ENCODE results near the gene GRAMD1A.
A peak's percentile ranks its signal among the peaks of the same experiment; 100 is the strongest.
"Not testable (repeated sequence)": the region's sequence is repeated elsewhere in the genome, so short reads cannot be mapped to it uniquely, and the experiment has no call there.

GRAMD1A gene

GRCh38 chr19:35004517-35005255 is 4.6 kb downstream of the GRAMD1A start:
- H3K4me1 ChIP-seq (ENCODE audit: control insufficient read depth, insufficient read depth, low read length, unreplicated experiment) = peaks cover 14% of the 10 kb centered on the region
- H3K27me3 ChIP-seq (ENCODE audit: insufficient read depth, low read length) = no peaks in the 10 kb centered on the region
- H3K79me2 ChIP-seq (ENCODE audit: control insufficient read depth, insufficient read depth, low read length, unreplicated experiment) = peaks cover 38% of the 10 kb centered on the region
- no peaks in the 10 kb centered on the region for H3K36me3 ChIP-seq (ENCODE audit: insufficient read depth, low read length)
- H3K4me3 ChIP-seq (ENCODE audit: low read depth, low read length) = no peak overlapping the region
- H2AFZ ChIP-seq (ENCODE audit: low read length, unreplicated experiment) = no peak overlapping the region
- H3K27ac ChIP-seq (ENCODE audit: low read depth, low read length) = no peak overlapping the region

GRCh38 chr19:35005256-35005977 is 5.3 kb downstream of the GRAMD1A start:
- Histone ChIP-seq H2AFZ (ENCODE audit: low read length, unreplicated experiment) (no peak overlapping the region), H3K27me3 (ENCODE audit: insufficient read depth, low read length) (no peaks in the 10 kb centered on the region), H3K36me3 (ENCODE audit: insufficient read depth, low read length) (no peaks in the 10 kb centered on the region), H3K4me3 (ENCODE audit: low read depth, low read length) (no peak overlapping the region), H3K4me1 (ENCODE audit: control insufficient read depth, insufficient read depth, low read length, unreplicated experiment) (peaks cover 14% of the 10 kb centered on the region), H3K27ac (ENCODE audit: low read depth, low read length) (peak overlapping the region; percentile 62), H3K79me2 (ENCODE audit: control insufficient read depth, insufficient read depth, low read length, unreplicated experiment) (peaks cover 36% of the 10 kb centered on the region)

GRCh38 chr19:35006007-35006341 is 5.9 kb downstream of the GRAMD1A start:
- H3K36me3 ChIP-seq (ENCODE audit: insufficient read depth, low read length); H3K4me3 ChIP-seq (ENCODE audit: low read depth, low read length); H3K27me3 ChIP-seq (ENCODE audit: insufficient read depth, low read length); H2AFZ ChIP-seq (ENCODE audit: low read length, unreplicated experiment): not testable (repeated sequence)
- H3K79me2 ChIP-seq (ENCODE audit: control insufficient read depth, insufficient read depth, low read length, unreplicated experiment) = peaks cover 32% of the 10 kb centered on the region
- peak overlapping the region; percentile 62 for H3K27ac ChIP-seq (ENCODE audit: low read depth, low read length)
- peaks cover 14% of the 10 kb centered on the region for H3K4me1 ChIP-seq (ENCODE audit: control insufficient read depth, insufficient read depth, low read length, unreplicated experiment)

GRCh38 chr19:35006342-35006998 is 6.3 kb downstream of the GRAMD1A start:
- Histone ChIP-seq H2AFZ (ENCODE audit: low read length, unreplicated experiment) (no peak overlapping the region), H3K36me3 (ENCODE audit: insufficient read depth, low read length) (no peaks in the 10 kb centered on the region), H3K27me3 (ENCODE audit: insufficient read depth, low read length) (no peaks in the 10 kb centered on the region), H3K79me2 (ENCODE audit: control insufficient read depth, insufficient read depth, low read length, unreplicated experiment) (peaks cover 27% of the 10 kb centered on the region), H3K4me3 (ENCODE audit: low read depth, low read length) (no peak overlapping the region), H3K4me1 (ENCODE audit: control insufficient read depth, insufficient read depth, low read length, unreplicated experiment) (peaks cover 14% of the 10 kb centered on the region), H3K27ac (ENCODE audit: low read depth, low read length) (peak overlapping the region; percentile 62)

GRCh38 chr19:35006999-35007365 is 6.9 kb downstream of the GRAMD1A start:
- no peak overlapping the region for H3K4me3 ChIP-seq (ENCODE audit: low read depth, low read length)
- H2AFZ ChIP-seq (ENCODE audit: low read length, unreplicated experiment) = no peak overlapping the region
- no peaks in the 10 kb centered on the region for H3K27me3 ChIP-seq (ENCODE audit: insufficient read depth, low read length)
- no peaks in the 10 kb centered on the region for H3K36me3 ChIP-seq (ENCODE audit: insufficient read depth, low read length)
- H3K79me2 ChIP-seq (ENCODE audit: control insufficient read depth, insufficient read depth, low read length, unreplicated experiment) = peaks cover 24% of the 10 kb centered on the region
- H3K27ac ChIP-seq (ENCODE audit: low read depth, low read length) = peak overlapping the region; percentile 62
- peaks cover 14% of the 10 kb centered on the region for H3K4me1 ChIP-seq (ENCODE audit: control insufficient read depth, insufficient read depth, low read length, unreplicated experiment)

- H2AFZ ChIP-seq (ENCODE audit: low read length, unreplicated experiment); H3K27me3 ChIP-seq (ENCODE audit: insufficient read depth, low read length); H3K4me3 ChIP-seq (ENCODE audit: low read depth, low read length); H3K36me3 ChIP-seq (ENCODE audit: insufficient read depth, low read length); H3K27ac ChIP-seq (ENCODE audit: low read depth, low read length): not testable (repeated sequence)
- H3K4me1 ChIP-seq (ENCODE audit: control insufficient read depth, insufficient read depth, low read length, unreplicated experiment) = peaks cover 14% of the 10 kb centered on the region
- peaks cover 22% of the 10 kb centered on the region for H3K79me2 ChIP-seq (ENCODE audit: control insufficient read depth, insufficient read depth, low read length, unreplicated experiment)
Observed at GRCh38 chr19:35007427-35007826, 7.3 kb downstream of the GRAMD1A start.

- Histone ChIP-seq H3K27me3 (ENCODE audit: insufficient read depth, low read length) (no peaks in the 10 kb centered on the region), H3K4me1 (ENCODE audit: control insufficient read depth, insufficient read depth, low read length, unreplicated experiment) (peaks cover 14% of the 10 kb centered on the region), H3K79me2 (ENCODE audit: control insufficient read depth, insufficient read depth, low read length, unreplicated experiment) (peaks cover 12% of the 10 kb centered on the region), H3K36me3 (ENCODE audit: insufficient read depth, low read length) (no peaks in the 10 kb centered on the region), H3K27ac (ENCODE audit: low read depth, low read length) (no peak overlapping the region), H2AFZ (ENCODE audit: low read length, unreplicated experiment) (no peak overlapping the region), H3K4me3 (ENCODE audit: low read depth, low read length) (no peak overlapping the region)
Observed at GRCh38 chr19:35008891-35009341, 8.8 kb downstream of the GRAMD1A start.

- Histone ChIP-seq H3K27ac (ENCODE audit: low read depth, low read length) (no peak overlapping the region), H3K4me3 (ENCODE audit: low read depth, low read length) (no peak overlapping the region), H3K36me3 (ENCODE audit: insufficient read depth, low read length) (no peaks in the 10 kb centered on the region), H3K79me2 (ENCODE audit: control insufficient read depth, insufficient read depth, low read length, unreplicated experiment) (peaks cover 6% of the 10 kb centered on the region), H2AFZ (ENCODE audit: low read length, unreplicated experiment) (no peak overlapping the region), H3K4me1 (ENCODE audit: control insufficient read depth, insufficient read depth, low read length, unreplicated experiment) (peaks cover 14% of the 10 kb centered on the region), H3K27me3 (ENCODE audit: insufficient read depth, low read length) (no peaks in the 10 kb centered on the region)
Observed at GRCh38 chr19:35009424-35010415, 9.6 kb downstream of the GRAMD1A start.

- Histone ChIP-seq H3K27ac (ENCODE audit: low read depth, low read length) (no peak overlapping the region), H3K79me2 (ENCODE audit: control insufficient read depth, insufficient read depth, low read length, unreplicated experiment) (peaks cover 4% of the 10 kb centered on the region), H2AFZ (ENCODE audit: low read length, unreplicated experiment) (no peak overlapping the region), H3K4me3 (ENCODE audit: low read depth, low read length) (no peak overlapping the region), H3K27me3 (ENCODE audit: insufficient read depth, low read length) (no peaks in the 10 kb centered on the region), H3K36me3 (ENCODE audit: insufficient read depth, low read length) (no peaks in the 10 kb centered on the region), H3K4me1 (ENCODE audit: control insufficient read depth, insufficient read depth, low read length, unreplicated experiment) (peaks cover 7% of the 10 kb centered on the region)
Observed at GRCh38 chr19:35011091-35011689, 11.1 kb downstream of the GRAMD1A start.
